GM18858 (cell line): ENCODE data around the gene ARRDC5.
A peak's percentile ranks its signal among the peaks of the same experiment; 100 is the strongest.
"Not testable (repeated sequence)": the region's sequence is repeated elsewhere in the genome, so short reads cannot be mapped to it uniquely, and the experiment has no call there.

Experiments used
- ATAC-seq: cut with Tn5 transposase; IDR thresholded peaks from one replicate; pipeline ENCODE4 v1.9.1; 2021; ENCODE audit not compliant: unreplicated experiment

The ARRDC5 gene

GRCh38 chr19:4871711-4872110 is 31.0 kb downstream of the ARRDC5 start:
- no peak for ATAC-seq

- ATAC-seq = no peak
Measured at GRCh38 chr19:4870025-4870700, 32.5 kb downstream of the ARRDC5 start.

GRCh38 chr19:4868286-4868834 is 34.3 kb downstream of the ARRDC5 start:
- ATAC-seq = no peak

DNA sequence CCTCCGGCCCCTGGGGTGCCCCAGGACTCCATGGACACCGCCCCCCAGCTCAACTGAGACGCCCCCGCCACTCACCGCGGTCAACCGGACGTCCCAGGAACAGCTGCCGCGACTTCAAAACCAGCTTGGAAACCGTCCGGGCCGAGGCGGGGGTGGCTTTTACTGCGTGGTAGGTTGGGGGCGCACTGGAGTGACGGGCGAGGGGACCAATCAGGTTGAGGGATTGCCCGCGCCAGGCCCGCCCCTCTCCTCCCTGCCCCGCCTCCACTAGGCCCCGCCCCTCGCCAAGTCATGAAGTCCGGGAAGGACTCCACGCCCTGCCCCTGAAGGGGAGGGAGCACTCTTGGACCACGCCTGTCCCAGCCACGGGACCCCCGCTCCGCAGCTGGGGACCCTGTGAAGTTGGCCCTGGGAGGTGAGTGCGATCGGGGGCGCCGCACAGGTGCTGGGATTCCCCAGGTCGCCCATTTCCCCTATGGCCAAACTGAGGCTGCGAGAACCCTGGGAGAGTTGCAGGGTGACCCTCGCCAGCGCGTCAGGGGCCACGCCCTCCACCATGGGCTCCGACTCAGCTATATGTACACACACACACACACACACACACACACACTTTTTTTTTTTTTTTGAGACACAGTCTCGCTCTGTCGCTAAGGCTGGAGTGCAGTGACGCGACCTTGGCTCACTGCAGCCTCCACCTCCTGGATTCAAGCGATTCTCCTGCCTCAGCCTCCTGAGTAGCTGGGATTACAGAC is 35.0 kb downstream of the ARRDC5 start, which contains the start of gene PLIN3:
TSS of gene PLIN3 (minus strand) at position 134 of the 752 bp plus-strand sequence. CDS start 6,273 bp downstream, outside the sequence.
- peak; percentile 48 for ATAC-seq

GRCh38 chr19:4866595-4867424 is 35.9 kb downstream of the ARRDC5 start:
- no peak for ATAC-seq

GRCh38 chr19:4861147-4861546 is 41.5 kb downstream of the ARRDC5 start:
- ATAC-seq = no peak

DNA sequence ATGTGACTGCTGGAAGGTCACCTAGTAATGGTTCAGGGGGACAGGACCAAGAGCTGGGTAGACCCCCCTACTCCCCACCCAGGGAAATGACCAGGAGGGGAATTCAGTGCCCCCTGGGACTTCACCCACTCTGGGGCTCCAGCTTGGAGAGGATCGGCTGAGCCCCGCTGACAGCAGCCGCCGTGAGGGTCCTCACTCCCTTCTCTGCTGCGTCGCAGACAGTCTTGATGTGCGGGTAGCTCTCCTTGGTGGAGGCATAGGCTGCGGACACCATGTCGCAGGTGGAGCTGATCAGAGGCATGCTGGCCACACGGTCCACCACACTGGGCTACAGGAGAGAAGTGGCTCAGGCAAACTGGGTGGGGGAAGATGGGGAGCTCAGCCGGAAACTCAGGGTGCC is 43.0 kb downstream of the ARRDC5 start:
- ATAC-seq = no peak

DNA sequence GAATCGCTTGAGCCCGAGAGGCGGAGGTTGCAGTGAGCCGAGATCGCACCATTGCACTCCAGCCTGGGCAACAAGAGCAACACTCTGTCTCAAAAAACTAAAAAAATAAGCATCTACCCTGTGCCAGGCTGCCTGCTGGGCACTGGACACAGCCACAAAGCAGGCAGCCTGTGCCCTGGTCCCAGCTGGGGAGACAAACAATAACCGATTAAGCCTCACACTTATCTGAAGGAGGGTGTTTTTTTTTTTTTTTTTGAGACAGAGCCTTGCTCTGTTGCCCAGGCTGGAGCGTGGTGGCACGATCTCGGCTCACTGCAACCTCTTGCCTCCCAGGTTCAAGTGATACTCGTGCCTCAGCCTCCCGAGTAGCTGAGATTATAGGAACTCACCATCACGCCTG is 46.2 kb downstream of the ARRDC5 start:
- ATAC-seq = not testable (repeated sequence)

DNA sequence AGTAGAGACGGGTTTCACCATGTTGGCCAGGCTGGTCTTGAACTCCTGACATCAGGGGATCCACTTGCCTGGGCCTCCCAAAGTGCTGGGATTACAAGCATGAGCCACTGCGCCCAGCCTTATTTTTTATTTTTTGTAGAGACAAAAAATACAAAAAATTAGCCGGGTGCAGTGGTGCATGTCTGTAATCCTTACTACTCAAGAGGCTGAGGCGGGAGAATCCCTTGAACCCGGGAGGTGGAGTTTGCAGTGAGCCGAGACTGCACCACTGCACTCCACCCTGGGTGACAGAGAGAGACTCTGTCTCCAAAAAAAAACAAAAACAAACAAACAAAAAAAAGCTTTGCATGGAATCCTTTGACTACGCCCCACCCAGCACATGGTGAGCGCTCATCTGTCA is 49.2 kb downstream of the ARRDC5 start:
- ATAC-seq = not testable (repeated sequence)

GRCh38 chr19:4852484-4852883 is 50.2 kb downstream of the ARRDC5 start:
- ATAC-seq = no peak

DNA sequence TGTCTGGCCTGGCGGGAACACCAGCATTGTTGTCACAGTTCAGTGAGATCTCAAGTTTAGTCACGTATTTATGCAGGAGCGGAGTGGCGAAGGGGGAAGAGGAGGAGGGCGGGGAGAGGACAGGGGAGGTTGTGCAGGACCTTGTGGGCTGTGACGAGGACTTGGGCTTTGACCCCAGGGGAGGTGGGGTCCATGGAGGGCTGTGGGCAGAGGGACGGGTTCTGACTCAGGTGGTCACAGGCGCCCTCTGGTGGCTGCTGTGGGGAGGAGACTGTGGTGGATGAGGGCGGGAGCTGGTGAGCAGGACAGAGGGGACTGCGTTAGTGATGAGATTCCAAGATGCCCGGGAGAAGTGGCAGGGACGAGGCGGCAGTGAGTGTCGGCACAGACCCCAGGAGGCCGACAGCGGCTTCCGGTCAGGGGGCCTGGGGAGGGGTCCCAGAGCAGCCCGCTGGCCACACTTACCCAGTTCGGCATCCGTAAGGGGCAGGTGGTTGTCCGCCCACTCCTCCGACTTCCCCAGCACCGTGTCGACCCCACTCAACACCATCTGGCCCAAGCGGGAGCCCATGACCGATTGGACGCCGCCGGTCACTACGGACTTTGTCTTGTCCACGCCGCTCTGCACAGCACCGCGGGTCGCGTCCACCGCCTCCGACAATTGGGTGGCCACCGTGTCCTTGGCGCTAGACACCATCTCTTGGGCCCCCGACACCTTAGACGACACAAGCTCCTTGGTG is 51.0 kb downstream of the ARRDC5 start:
- ATAC-seq = no peak

DNA sequence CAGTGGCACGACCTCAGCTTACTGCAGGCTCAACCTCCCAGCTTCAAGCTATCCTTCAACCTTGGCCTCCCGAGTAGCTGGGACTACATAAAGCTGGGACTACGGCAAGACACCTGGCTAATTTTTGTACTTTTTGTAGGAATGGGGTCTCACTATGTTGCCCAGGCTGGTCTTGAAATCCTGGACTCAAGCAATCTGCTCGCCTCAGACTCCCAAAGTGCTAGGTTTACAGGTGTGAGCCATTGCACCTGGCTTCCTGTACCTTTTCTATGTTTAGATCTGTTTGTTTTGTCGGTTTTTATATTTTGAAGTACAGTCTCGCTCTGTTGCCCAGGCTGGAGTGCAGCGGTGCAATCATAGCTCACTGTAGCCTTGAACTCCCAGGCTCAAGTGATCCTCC is 53.7 kb downstream of the ARRDC5 start:
- no peak for ATAC-seq

GRCh38 chr19:4847190-4847973 is 55.3 kb downstream of the ARRDC5 start:
- ATAC-seq = no peak

DNA sequence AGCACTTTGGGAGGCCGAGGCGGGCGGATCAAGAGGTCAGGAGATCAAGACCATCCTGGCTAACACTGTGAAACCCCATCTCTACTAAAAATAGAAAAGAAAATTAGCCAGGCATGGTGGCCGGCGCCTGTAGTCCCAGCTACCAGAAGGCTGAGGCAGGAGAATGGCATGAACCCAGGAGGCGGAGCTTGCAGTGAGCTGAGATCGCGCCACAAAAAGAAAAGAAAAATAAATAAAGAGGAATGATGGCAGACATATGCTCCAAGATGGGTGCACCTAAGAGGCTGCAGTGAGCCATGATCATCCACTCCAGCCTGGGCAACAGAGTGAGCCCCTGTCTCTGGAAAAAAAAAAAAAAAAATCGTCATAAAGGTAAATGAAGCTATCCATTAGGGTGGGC is 56.7 kb downstream of the ARRDC5 start:
- not testable (repeated sequence) for ATAC-seq

DNA sequence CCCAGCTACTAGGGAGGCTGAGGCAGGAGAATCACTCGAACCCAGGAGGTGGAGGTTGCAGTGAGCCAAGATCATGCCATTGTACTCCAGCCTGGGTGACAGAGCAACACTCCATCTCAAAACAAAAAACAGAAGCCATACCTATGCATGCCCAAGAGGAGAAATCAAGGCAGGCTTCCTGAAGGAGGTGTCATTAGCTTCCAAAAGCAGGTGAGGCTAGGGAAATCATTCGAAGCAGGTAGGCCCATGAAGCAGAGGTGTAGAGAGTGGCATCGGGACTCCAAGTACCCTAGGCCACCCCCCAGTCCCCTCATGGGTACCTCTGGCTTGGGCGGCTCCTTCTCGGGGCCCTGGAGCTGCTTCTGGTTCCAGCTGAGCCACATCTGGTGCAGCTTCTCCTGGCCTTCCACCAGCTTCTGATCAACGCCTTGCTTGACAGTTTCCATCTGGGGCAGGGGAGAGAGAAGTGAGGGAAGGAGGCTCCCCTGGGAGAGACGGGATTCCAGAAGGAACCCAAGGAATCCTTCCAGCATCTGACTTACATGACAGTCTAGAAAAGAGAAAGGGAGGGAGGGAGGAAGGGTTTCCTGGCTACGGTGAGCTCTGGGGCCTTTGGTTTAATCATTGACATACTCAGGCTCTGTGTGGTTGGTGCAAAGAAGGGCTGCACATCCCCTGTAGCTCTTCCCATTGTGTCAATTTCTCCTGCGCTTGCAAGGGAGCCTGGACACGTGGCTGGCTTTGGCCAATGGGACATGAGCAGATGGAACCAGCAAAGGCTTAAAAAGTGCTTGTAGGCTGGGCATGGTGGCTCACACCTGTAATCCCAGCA is 58.1 kb downstream of the ARRDC5 start:
- no peak for ATAC-seq

DNA sequence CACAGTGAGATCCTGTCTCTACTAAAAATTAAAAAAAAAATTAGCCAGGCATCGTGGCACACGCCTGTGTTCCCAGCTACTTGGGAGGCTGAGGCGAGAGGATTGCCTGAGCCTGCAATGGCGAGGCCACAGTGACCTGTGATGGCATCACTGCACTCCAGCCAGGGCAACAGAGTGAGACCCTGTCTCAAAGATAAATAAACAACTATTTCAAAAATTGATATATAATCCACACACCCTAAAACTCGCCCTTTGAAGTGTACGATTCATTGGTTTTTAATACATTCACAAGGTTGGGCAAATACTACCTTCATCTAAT is 59.1 kb downstream of the ARRDC5 start:
- no peak for ATAC-seq
